Caco-2 (cell line): ENCODE data around the gene PRR15L. TPM values are rescaled to one million over a fixed set of nuclear protein-coding genes. Genes with fewer than 3 reads are reported as not detected.

ENCODE experiments used
- BruUV-seq: library from RNA; stranded (reverse); fragments of 400-500 nt; replicated peaks from 2 replicates; lab custom pipeline; 2021; lab: Mats Ljungman, UMichigan
- CTCF ChIA-PET: fragments of 300-600 bp; sonication (Branson Sonifier 250); formaldehyde crosslinking; loops from one replicate; lab custom pipeline; 2022; ENCODE audit warnings: antibody characterized with exemption; lab: Charles Lee
- POLR2A ChIA-PET: fragments of 300-600 bp; sonication (Branson Sonifier 250); formaldehyde crosslinking; loops from one replicate; lab custom pipeline; 2022; ENCODE audit warnings: antibody characterized with exemption; lab: Charles Lee
- DNase-seq, 2 experiments: peaks; one replicate each; pipeline versions ENCODE4 v3.0.0 to v3.0.0-alpha.2; 2020 to 2022
- H3K27me3 ChIP-seq: replicated peaks from 2 replicates; pipeline ENCODE4 v1.6.0; 2011; ENCODE audit warnings: low read length; ENCODE audit not compliant: control insufficient read depth, insufficient read depth
- H3K36me3 ChIP-seq: 2 replicates; pipeline ENCODE4 v1.5.1; 2011; ENCODE audit warnings: low read length; ENCODE audit not compliant: control insufficient read depth, insufficient read depth
- H3K4me1 ChIP-seq: fragments of 250-450 bp; sonication (Bioruptor Pico); 2 replicates; pipeline ENCODE4 v1.5.1; 2020; ENCODE audit warnings: mild to moderate bottlenecking
- H3K4me3 ChIP-seq: 2 replicates; pipeline ENCODE4 v1.5.1; 2011; ENCODE audit warnings: low read depth, mild to moderate bottlenecking, control low read depth, low read length
- H3K9me3 ChIP-seq: fragments of 250-450 bp; sonication (Bioruptor Pico); 2 replicates; pipeline ENCODE4 v1.5.1; 2020; ENCODE audit warnings: mild to moderate bottlenecking, moderate library complexity
- H3K27ac Mint-ChIP-seq: one replicate; pipeline ENCODE4 v1.8.0; 2022; ENCODE audit warnings: mixed read lengths; ENCODE audit not compliant: unreplicated experiment
- H3K27me3 Mint-ChIP-seq: one replicate; pipeline ENCODE4 v1.8.0; 2022; ENCODE audit warnings: mixed read lengths; ENCODE audit not compliant: insufficient read depth, unreplicated experiment
- H3K36me3 Mint-ChIP-seq: one replicate; pipeline ENCODE4 v1.8.0; 2022; ENCODE audit warnings: mild to moderate bottlenecking, mixed read lengths; ENCODE audit not compliant: insufficient read depth, unreplicated experiment
- H3K4me1 Mint-ChIP-seq: one replicate; pipeline ENCODE4 v1.8.0; 2022; ENCODE audit warnings: low read depth, mixed read lengths; ENCODE audit not compliant: unreplicated experiment
- H3K4me3 Mint-ChIP-seq: one replicate; pipeline ENCODE4 v1.8.0; 2022; ENCODE audit warnings: mild to moderate bottlenecking, moderate library complexity, mixed read lengths; ENCODE audit not compliant: unreplicated experiment
- H3K9me3 Mint-ChIP-seq: one replicate; pipeline ENCODE4 v1.8.0; 2022; ENCODE audit warnings: mixed read lengths; ENCODE audit not compliant: unreplicated experiment
- CTCF ChIP-seq, 2 experiments: fragments of 200-600 bp in 1 of 2; IDR thresholded peaks; 1 replicate in 1 of 2; 2 replicates in 1 of 2; pipeline versions ENCODE4 v1.5.1 to v1.8.0; 2011 to 2022; ENCODE audit warnings: antibody characterized with exemption in 1 of 2, control low read depth in 1 of 2, inconsistent platforms in 1 of 2, low read depth in 1 of 2, low read length in 1 of 2, mild to moderate bottlenecking in 1 of 2, moderate library complexity in 1 of 2; ENCODE audit not compliant: insufficient read depth in 1 of 2, severe bottlenecking in 1 of 2, unreplicated experiment in 1 of 2
- intact Hi-C: fragments of 100-400 bp; cut with micrococcal nuclease; formaldehyde crosslinking; loops from one replicate; pipeline ENCODE4 v1.10.0; 2022; ENCODE audit not compliant: unreplicated experiment
- total RNA-seq: library from RNA; stranded (reverse); gene quantifications from 2 replicates; pipeline ENCODE4 v1.2.3, GENCODE V29; 2022

Gene PRR15L
- total RNA-seq, 1 experiment from 2014 or later, result 24.3 TPM

GRCh38 chr17:47945080-47945479 lies 12.6 kb downstream of the PRR15L start:
- no TSS peak for BruUV-seq
- peaks cover 37% of the 10 kb centered on the region for H3K4me1 Mint-ChIP-seq
- no peak for DNase-seq
- TF ChIP-seq CTCF (IDR thresholded peaks at IDR 0.05; ENCODE audit: insufficient read depth in 1 of 2, low read depth in 1 of 2, low read length in 1 of 2, severe bottlenecking in 1 of 2, unreplicated experiment in 1 of 2), result no peak
- no peaks in the 10 kb centered on the region for H3K27me3 Mint-ChIP-seq
- CTCF ChIA-PET, result interaction anchor here (7.0 kb wide), 1 partner anchor 26 kb away, joined by 219 read pairs; the partner anchor contains the start of gene CDK5RAP3
- intact Hi-C loops, result loop anchor here (5.0 kb wide), 1 partner anchor 37 kb away; no protein-coding TSS in a partner anchor
- no peaks in the 10 kb centered on the region for H3K9me3 Mint-ChIP-seq
- Histone ChIP-seq H3K27me3 (no peaks in the 10 kb centered on the region), H3K4me1 (peaks cover 25% of the 10 kb centered on the region), H3K36me3 (peaks cover 17% of the 10 kb centered on the region), H3K4me3 (no peak overlapping the region), H3K9me3 (no peaks in the 10 kb centered on the region)
- no peak overlapping the region for H3K4me3 Mint-ChIP-seq
- POLR2A ChIA-PET, result interaction anchor here (1.7 kb wide), 1 partner anchor 26 kb away, joined by 4 read pairs; the partner anchor contains the start of gene CDK5RAP3
- H3K27ac Mint-ChIP-seq, result peak overlapping the region; percentile 0
- peaks cover 67% of the 10 kb centered on the region for H3K36me3 Mint-ChIP-seq

- POLR2A ChIA-PET, result interaction anchor here (1.6 to 2.3 kb wide), 6 partner anchors 13 to 106 kb away, joined by 11 to 70 read pairs (median 28); partner anchors contain the start of genes CDK5RAP3, NFE2L1, PRR15L and SP2
- Mint-ChIP-seq H3K9me3 (no peaks in the 10 kb centered on the region), H3K4me1 (peaks cover 23% of the 10 kb centered on the region), H3K27me3 (no peaks in the 10 kb centered on the region), H3K36me3 (peaks cover 44% of the 10 kb centered on the region), H3K27ac (peak overlapping the region; percentile 75), H3K4me3 (peak overlapping the region; percentile 82)
- no peaks in the 10 kb centered on the region for H3K27me3 ChIP-seq
- H3K36me3 ChIP-seq, result peaks cover 9% of the 10 kb centered on the region
- CTCF ChIA-PET, result interaction anchor here (0.7 to 7.0 kb wide), 13 partner anchors 13 to 659 kb away, joined by 3 to 219 read pairs (median 8); partner anchors contain the start of genes CDK5RAP3, PRR15L, SCRN2 and SP2
- peak overlapping the region; percentile 69 for H3K4me3 ChIP-seq
- no peak for DNase-seq
- H3K9me3 ChIP-seq, result no peaks in the 10 kb centered on the region
- TF ChIP-seq CTCF (IDR thresholded peaks at IDR 0.05; ENCODE audit: insufficient read depth in 1 of 2, low read depth in 1 of 2, low read length in 1 of 2, severe bottlenecking in 1 of 2, unreplicated experiment in 1 of 2), result peak in 1 of 2 experiments; percentile 43
- intact Hi-C loops, result no loop called here
- peaks cover 18% of the 10 kb centered on the region; the same call in 1 of the 2 replicates for H3K4me1 ChIP-seq
- no TSS peak for BruUV-seq
These were observed 15.1 kb downstream of the PRR15L start for GRCh38 chr17:47942568-47942967.

- Mint-ChIP-seq H3K27me3 (no peaks in the 10 kb centered on the region), H3K9me3 (no peaks in the 10 kb centered on the region), H3K36me3 (peaks cover 39% of the 10 kb centered on the region), H3K4me1 (peaks cover 23% of the 10 kb centered on the region), H3K27ac (peak overlapping the region; percentile 75), H3K4me3 (peak overlapping the region; percentile 82)
- Histone ChIP-seq H3K9me3 (no peaks in the 10 kb centered on the region), H3K27me3 (no peaks in the 10 kb centered on the region), H3K36me3 (peaks cover 9% of the 10 kb centered on the region), H3K4me3 (peak overlapping the region; percentile 69), H3K4me1 (peaks cover 17% of the 10 kb centered on the region; the same call in 1 of the 2 replicates)
- ChIA-PET CTCF (interaction anchor here (0.7 to 7.0 kb wide), 25 partner anchors 8 to 659 kb away, joined by 3 to 219 read pairs (median 8); partner anchors contain the start of genes CDK5RAP3, PRR15L, SCRN2 and SP2), POLR2A (interaction anchor here (0.6 to 2.3 kb wide), 15 partner anchors 10 to 1718 kb away, joined by 3 to 70 read pairs (median 11); partner anchors contain the start of genes CDK5RAP3, LRRC46, MRPL10 and NFE2L1)
- DNase-seq, result peak; percentile 50 to 56
- TSS peak; percentile 51 for BruUV-seq
- intact Hi-C loops, result no loop called here
- TF ChIP-seq CTCF (IDR thresholded peaks at IDR 0.05; ENCODE audit: insufficient read depth in 1 of 2, low read depth in 1 of 2, low read length in 1 of 2, severe bottlenecking in 1 of 2, unreplicated experiment in 1 of 2), result no peak
These were observed 15.6 kb downstream of the PRR15L start for GRCh38 chr17:47942096-47942510.
